HepG2 (cell line): ENCODE results near the gene LOX. TPM values are rescaled to one million over a fixed set of nuclear protein-coding genes. Genes with fewer than 3 reads are reported as not detected.

ENCODE experiments used
- AKAP8 ChIP-seq: sonication (generic); formaldehyde crosslinking; IDR thresholded peaks from 2 replicates; pipeline ENCODE4 v1.5.1; 2020; ENCODE audit warnings: mild to moderate bottlenecking, missing genetic modification reagents
- KMT2A ChIP-seq: sonication (generic); formaldehyde crosslinking; IDR thresholded peaks from 2 replicates; pipeline ENCODE4 v1.4.0; 2020; ENCODE audit warnings: missing genetic modification reagents
- NAIF1 ChIP-seq: sonication (generic); formaldehyde crosslinking; IDR thresholded peaks from 2 replicates; pipeline ENCODE4 v1.5.0; 2020; ENCODE audit warnings: mild to moderate bottlenecking, missing genetic modification reagents, borderline replicate concordance
- PHF8 ChIP-seq: sonication (generic); formaldehyde crosslinking; IDR thresholded peaks from 2 replicates; pipeline ENCODE4 v1.5.0; 2020; ENCODE audit warnings: missing genetic modification reagents
- TFDP2 ChIP-seq: sonication (generic); formaldehyde crosslinking; IDR thresholded peaks from 2 replicates; pipeline ENCODE4 v1.4.0; 2020; ENCODE audit warnings: missing genetic modification reagents
- ZNF432 ChIP-seq: sonication (generic); formaldehyde crosslinking; IDR thresholded peaks from 2 replicates; pipeline ENCODE4 v1.5.0; 2020; ENCODE audit warnings: missing genetic modification reagents, mild to moderate bottlenecking, borderline replicate concordance
- ZNF781 ChIP-seq: sonication (generic); formaldehyde crosslinking; IDR thresholded peaks from 2 replicates; pipeline ENCODE4 v1.5.1; 2020; ENCODE audit warnings: borderline replicate concordance, mild to moderate bottlenecking, missing genetic modification reagents; ENCODE audit errors: not compliant biosample characterization
- polyA plus RNA-seq, 8 experiments: library from polyadenylated mRNA; depleted of rRNA in 3 of 8; stranded (reverse) in 7 of 8; unstranded in 1 of 8; fragments of >200 nt; fragmentation: Illumina TruSeq in 4 of 8; extraction: Trizol in 4 of 8; gene quantifications; 2 replicates each; pipeline versions ENCODE4 v1.2.1 to v1.2.3, GENCODE V29; 2011 to 2016; ENCODE audit warnings: low read depth in 4 of 8, missing spikeins in 1 of 8, mixed read lengths in 1 of 8; ENCODE audit not compliant: insufficient read depth in 1 of 8
- total RNA-seq, 5 experiments: library from RNA; depleted of rRNA; stranded (reverse); fragments of >200 nt; fragmentation: Illumina TruSeq; extraction: Trizol; gene quantifications; 2 replicates each; pipeline ENCODE4 v1.2.3, GENCODE V29; 2016; ENCODE audit warnings: low read depth in 1 of 5
- TF ChIP-seq, protein P1 (sequence below): sonication (generic); formaldehyde crosslinking; IDR thresholded peaks from 2 replicates; pipeline ENCODE4 v1.8.0; 2022; ENCODE audit warnings: mild to moderate bottlenecking, missing genetic modification reagents; ENCODE audit not compliant: insufficient replicate concordance
- TF ChIP-seq, protein P2 (sequence below): sonication (generic); formaldehyde crosslinking; IDR thresholded peaks from 2 replicates; pipeline ENCODE4 v1.4.0; 2020; ENCODE audit warnings: missing genetic modification reagents, borderline replicate concordance

Gene LOX
- total and polyA plus RNA-seq, 2 of the 13 experiments (the other 11 are each of a cell fraction or from before 2014, with no cell fraction given): 0.73 to 173 TPM

DNA sequence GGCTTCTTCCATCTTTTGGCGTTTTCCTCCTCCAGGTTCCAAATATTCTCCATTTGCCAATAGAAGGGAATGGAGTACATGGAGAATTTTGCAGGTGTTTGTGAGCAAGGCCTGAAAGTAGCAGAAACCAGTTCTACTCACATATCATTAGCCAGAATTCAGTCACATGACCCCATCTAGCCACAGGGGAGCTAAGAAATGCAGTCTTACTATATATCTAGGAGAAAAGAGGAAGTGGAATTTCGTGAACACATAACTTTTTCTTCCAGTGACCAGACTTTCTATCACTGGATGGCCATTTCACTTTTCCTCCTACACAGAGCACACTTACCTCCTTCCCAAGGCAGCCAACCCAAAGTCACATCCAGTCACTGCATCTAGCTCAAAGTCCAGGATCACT is 55.1 kb downstream of the LOX start (continued):
- TF ChIP-seq AKAP8 (CRISPR knock-in tag) (no peak), TFDP2 (CRISPR knock-in tag) (no peak), KMT2A (CRISPR knock-in tag) (no peak), NAIF1 (CRISPR knock-in tag) (no peak), ZNF781 (no peak), ZNF432 (CRISPR knock-in tag) (no peak), PHF8 (CRISPR knock-in tag) (no peak)
- TF ChIP-seq, protein P1, sequence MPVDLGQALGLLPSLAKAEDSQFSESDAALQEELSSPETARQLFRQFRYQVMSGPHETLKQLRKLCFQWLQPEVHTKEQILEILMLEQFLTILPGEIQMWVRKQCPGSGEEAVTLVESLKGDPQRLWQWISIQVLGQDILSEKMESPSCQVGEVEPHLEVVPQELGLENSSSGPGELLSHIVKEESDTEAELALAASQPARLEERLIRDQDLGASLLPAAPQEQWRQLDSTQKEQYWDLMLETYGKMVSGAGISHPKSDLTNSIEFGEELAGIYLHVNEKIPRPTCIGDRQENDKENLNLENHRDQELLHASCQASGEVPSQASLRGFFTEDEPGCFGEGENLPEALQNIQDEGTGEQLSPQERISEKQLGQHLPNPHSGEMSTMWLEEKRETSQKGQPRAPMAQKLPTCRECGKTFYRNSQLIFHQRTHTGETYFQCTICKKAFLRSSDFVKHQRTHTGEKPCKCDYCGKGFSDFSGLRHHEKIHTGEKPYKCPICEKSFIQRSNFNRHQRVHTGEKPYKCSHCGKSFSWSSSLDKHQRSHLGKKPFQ (CRISPR knock-in tag): no peak
- TF ChIP-seq, protein P2, sequence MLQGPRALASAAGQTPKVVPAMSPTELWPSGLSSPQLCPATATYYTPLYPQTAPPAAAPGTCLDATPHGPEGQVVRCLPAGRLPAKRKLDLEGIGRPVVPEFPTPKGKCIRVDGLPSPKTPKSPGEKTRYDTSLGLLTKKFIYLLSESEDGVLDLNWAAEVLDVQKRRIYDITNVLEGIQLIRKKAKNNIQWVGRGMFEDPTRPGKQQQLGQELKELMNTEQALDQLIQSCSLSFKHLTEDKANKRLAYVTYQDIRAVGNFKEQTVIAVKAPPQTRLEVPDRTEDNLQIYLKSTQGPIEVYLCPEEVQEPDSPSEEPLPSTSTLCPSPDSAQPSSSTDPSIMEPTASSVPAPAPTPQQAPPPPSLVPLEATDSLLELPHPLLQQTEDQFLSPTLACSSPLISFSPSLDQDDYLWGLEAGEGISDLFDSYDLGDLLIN (CRISPR knock-in tag): no peak
